K562 (cell line): Measurements from ENCODE around the gene CDIPT. TPM values are rescaled to one million over a fixed set of nuclear protein-coding genes. Genes with fewer than 3 reads are reported as not detected.
A peak's percentile ranks its signal among the peaks of the same experiment; 100 is the strongest.

Source experiments
- ATAC-seq: fragments of 200-7000 bp; cut with Tn5 transposase; 3 replicates; pipeline ENCODE4 v1.9.1; 2020; ENCODE audit warnings: moderate library complexity
- BruUV-seq: library from RNA; stranded (reverse); fragments of 400-500 nt; replicated peaks from 2 replicates; lab custom pipeline; 2021; lab: Mats Ljungman, UMichigan
- CTCF ChIA-PET: fragments of 300-600 bp; formaldehyde crosslinking; extraction: SDS; loops from one replicate; lab custom pipeline; 2021; ENCODE audit warnings: low intra/inter-chr PET ratio; lab: Yijun Ruan, JAX
- POLR2A ChIA-PET: fragments of 300-600, 350-650 bp; sonication (Branson Sonifier 250); formaldehyde crosslinking; extraction: SDS; loops from one replicate; lab custom pipeline; 2021; ENCODE audit warnings: antibody characterized with exemption, inconsistent platforms; lab: Yijun Ruan, JAX
- DNase-seq, 4 experiments: peaks; one replicate each; pipeline versions ENCODE4 v3.0.0 to v3.0.0-alpha.2; 2011 to 2018; ENCODE audit warnings: low spot score in 3 of 4, mixed read lengths in 3 of 4; ENCODE audit errors: extremely low read depth in 1 of 4
- FAIRE-seq: peaks from 2 replicates; lab custom pipeline; 2011; peaks lifted over from hg19 to GRCh38; lab: Jason Lieb, UNC
- H2AFZ ChIP-seq: 2 replicates; pipeline ENCODE4 v1.6.0; 2011; ENCODE audit warnings: low read depth, low read length, control low read depth, inconsistent platforms
- H3K27ac ChIP-seq: fragments of 200-600 bp; 3 replicates; pipeline ENCODE4 v1.8.0; 2011; ENCODE audit warnings: low read depth, mild to moderate bottlenecking, control low read depth, inconsistent platforms, low read length, moderate library complexity, mixed read lengths; ENCODE audit errors: extremely low read depth
- H3K27me3 ChIP-seq, 2 experiments: fragments of 300-600 bp in 1 of 2; 2 replicates in 1 of 2; 3 replicates in 1 of 2; pipeline versions ENCODE4 v1.6.0 to v1.8.0; 2011; ENCODE audit warnings: inconsistent platforms in 2 of 2, low read length in 2 of 2, mild to moderate bottlenecking in 1 of 2, mixed read lengths in 1 of 2, moderate library complexity in 1 of 2; ENCODE audit not compliant: control insufficient read depth in 2 of 2, insufficient read depth in 2 of 2
- H3K36me3 ChIP-seq: fragments of 300-600 bp; 3 replicates; pipeline ENCODE4 v1.8.0; 2011; ENCODE audit warnings: mild to moderate bottlenecking, low read length, inconsistent platforms; ENCODE audit not compliant: control insufficient read depth, insufficient read depth
- H3K4me1 ChIP-seq, 2 experiments: fragments of 200-600 bp in 1 of 2; replicated peaks in 1 of 2; 2 replicates in 1 of 2; 3 replicates in 1 of 2; pipeline versions ENCODE4 v1.5.1 to v1.8.0; 2011; ENCODE audit warnings: inconsistent platforms in 2 of 2, low read length in 2 of 2, mild to moderate bottlenecking in 1 of 2, mixed read lengths in 1 of 2, moderate library complexity in 1 of 2; ENCODE audit not compliant: control insufficient read depth in 2 of 2, insufficient read depth in 2 of 2
- H3K4me2 ChIP-seq: 2 replicates; pipeline ENCODE4 v1.6.1; 2011; ENCODE audit warnings: low read length, control low read depth, inconsistent platforms, mixed read lengths; ENCODE audit not compliant: insufficient read depth
- H3K4me3 ChIP-seq: fragments of 200-600 bp; sonication (generic), shearing (Covaris generic); 2 replicates; pipeline ENCODE4 v1.5.1; 2016; ENCODE audit warnings: control low read depth, inconsistent platforms
- H3K79me2 ChIP-seq: fragments of 200-600 bp; 3 replicates; pipeline ENCODE4 v1.8.0; 2011; ENCODE audit warnings: low read length, inconsistent platforms; ENCODE audit not compliant: control insufficient read depth, insufficient read depth
- H3K9ac ChIP-seq, 2 experiments: 2 replicates each; pipeline versions ENCODE4 v1.6.0 to v1.6.1; 2011; ENCODE audit warnings: low read depth in 2 of 2, low read length in 2 of 2, control low read depth in 1 of 2, inconsistent platforms in 1 of 2, mild to moderate bottlenecking in 1 of 2, mixed read lengths in 1 of 2; ENCODE audit not compliant: insufficient read depth in 1 of 2
- H3K9me1 ChIP-seq: one replicate; pipeline ENCODE4 v1.6.0; 2011; ENCODE audit warnings: inconsistent platforms, mild to moderate bottlenecking, low read length, moderate library complexity; ENCODE audit not compliant: control insufficient read depth, insufficient read depth
- H3K9me3 ChIP-seq: replicated peaks from 2 replicates; pipeline ENCODE4 v1.5.1; 2011; ENCODE audit warnings: low read depth, low read length, inconsistent platforms; ENCODE audit not compliant: control insufficient read depth, insufficient read depth
- H4K20me1 ChIP-seq: replicated peaks from 2 replicates; pipeline ENCODE4 v1.6.1; 2011; ENCODE audit warnings: low read length, inconsistent platforms, mixed read lengths; ENCODE audit not compliant: control insufficient read depth, insufficient read depth
- CAMTA2 ChIP-seq: fragments of 250-450 bp; sonication (Bioruptor Pico); conservative IDR thresholded peaks from 2 replicates; pipeline ENCODE4 v1.5.1; 2022
- E2F3 ChIP-seq: fragments of 250-450 bp; sonication (Bioruptor Pico); IDR thresholded peaks from 2 replicates; pipeline ENCODE4 v1.4.0; 2020; ENCODE audit warnings: mild to moderate bottlenecking
- GTF3C2 ChIP-seq: IDR thresholded peaks from 3 replicates; pipeline ENCODE4 v1.6.1; 2011; ENCODE audit warnings: borderline replicate concordance, mild to moderate bottlenecking, moderate library complexity; ENCODE audit not compliant: insufficient read length; ENCODE audit errors: extremely low read depth
- HEY1 ChIP-seq: fragments of 250-450 bp; sonication (Bioruptor Pico); IDR thresholded peaks from 2 replicates; pipeline ENCODE4 v1.5.0; 2020; ENCODE audit warnings: mild to moderate bottlenecking, moderate library complexity, borderline replicate concordance
- KLF6 ChIP-seq: fragments of 250-450 bp; sonication (Bioruptor Pico); IDR thresholded peaks from 2 replicates; pipeline ENCODE4 v1.4.0; 2020; ENCODE audit warnings: mild to moderate bottlenecking, moderate library complexity, borderline replicate concordance
- MYC ChIP-seq, 2 experiments: fragments of 250-450 bp in 1 of 2; sonication (Bioruptor Pico) in 1 of 2; IDR thresholded peaks; 2 replicates each; pipeline versions ENCODE4 v1.5.1 to v1.6.1; 2012 to 2021; ENCODE audit warnings: low read depth in 2 of 2, borderline replicate concordance in 1 of 2, improper control_type of control experiment in 1 of 2, low read length in 1 of 2, mild to moderate bottlenecking in 1 of 2, moderate library complexity in 1 of 2
- PRMT5 ChIP-seq: sonication (generic); formaldehyde crosslinking; IDR thresholded peaks from 2 replicates; pipeline ENCODE4 v1.5.0; 2020; ENCODE audit warnings: missing genetic modification reagents
- PRPF4 ChIP-seq: fragments of 200-400 bp; formaldehyde crosslinking; IDR thresholded peaks from one replicate; pipeline ENCODE4 v1.6.1; 2017; ENCODE audit warnings: low read length, low read depth, mild to moderate bottlenecking; ENCODE audit not compliant: insufficient read depth, poor library complexity, severe bottlenecking
- RBBP5 ChIP-seq: fragments of 200-600 bp; sonication (generic); IDR thresholded peaks from 2 replicates; pipeline ENCODE4 v1.6.1; 2012; ENCODE audit warnings: borderline replicate concordance, mild to moderate bottlenecking, low read length, control low read depth, inconsistent platforms; ENCODE audit not compliant: insufficient read depth, poor library complexity, severe bottlenecking
- SIN3A ChIP-seq, 2 experiments: fragments of 150-350 bp in 1 of 2; IDR thresholded peaks; 2 replicates each; pipeline ENCODE4 v1.6.1; 2011 to 2016; ENCODE audit warnings: borderline replicate concordance in 2 of 2, low read depth in 2 of 2, low read length in 2 of 2, mild to moderate bottlenecking in 2 of 2, moderate library complexity in 2 of 2; ENCODE audit not compliant: control insufficient read depth in 1 of 2
- TFAM ChIP-seq: fragments of 250-450 bp; sonication (Bioruptor Pico); conservative IDR thresholded peaks from 2 replicates; pipeline ENCODE4 v1.5.0; 2021; ENCODE audit warnings: mild to moderate bottlenecking, moderate library complexity
- THRAP3 ChIP-seq: fragments of 450-650 bp; IDR thresholded peaks from 2 replicates; pipeline ENCODE4 v1.6.1; 2016; ENCODE audit warnings: mild to moderate bottlenecking, inconsistent platforms, borderline replicate concordance
- ZNF347 ChIP-seq: fragments of 450-650 bp; formaldehyde crosslinking; IDR thresholded peaks from 2 replicates; pipeline ENCODE4 v1.4.0; 2020; ENCODE audit warnings: low read depth, mild to moderate bottlenecking, moderate library complexity
- ZNF511 ChIP-seq: sonication (generic); formaldehyde crosslinking; IDR thresholded peaks from 2 replicates; pipeline ENCODE4 v1.8.0; 2022; ENCODE audit warnings: mild to moderate bottlenecking, missing genetic modification reagents
- ZNF583 ChIP-seq: fragments of 250-450 bp; sonication (Bioruptor Pico); IDR thresholded peaks from 2 replicates; pipeline ENCODE4 v1.4.0; 2020
- ZNF778 ChIP-seq: fragments of 450-650 bp; formaldehyde crosslinking; IDR thresholded peaks from 2 replicates; pipeline ENCODE4 v1.4.0; 2020; ENCODE audit warnings: mild to moderate bottlenecking, moderate library complexity
- WGBS: fragments of 100-300 bp; shearing (Covaris generic); methylation state at CpG from one replicate; pipeline ENCODE4 v1.1.6; 2016; ENCODE audit warnings: low coverage, mixed read lengths; ENCODE audit not compliant: insufficient coverage; ENCODE audit errors: missing lambda C conversion rate; 5-methylcytosine and 5-hydroxymethylcytosine counted together
- in situ Hi-C: fragments of 300-500 bp; cut with MboI; formaldehyde crosslinking; loops from 4 replicates; pipeline ENCODE4 v1.15.0; 2018; ENCODE audit warnings: inconsistent platforms, mixed read lengths
- intact Hi-C: fragments of 100-400 bp; cut with micrococcal nuclease; formaldehyde crosslinking; loops from 2 replicates; pipeline ENCODE4 v1.14.2; 2022
- polyA plus RNA-seq, 8 experiments: library from polyadenylated mRNA; depleted of rRNA in 4 of 8; stranded (reverse) in 5 of 8; unstranded in 3 of 8; fragments of >200 nt; fragmentation: Nextera tagmentation in 2 of 8; fragmentation: Illumina TruSeq in 1 of 8; extraction: Ambion mirVana in 2 of 8; extraction: Trizol in 1 of 8; gene quantifications; 2 replicates each; pipeline versions ENCODE4 v1.2.1 to v1.2.3, GENCODE V29; 2011 to 2014; ENCODE audit warnings: inconsistent platforms in 1 of 8, missing spikeins in 1 of 8
- total RNA-seq, 7 experiments: library from RNA; depleted of rRNA in 6 of 7; stranded (reverse); fragments of >200 nt in 6 of 7; fragmentation: Illumina TruSeq in 2 of 7; extraction: Trizol in 2 of 7; gene quantifications; 2 replicates each; pipeline versions ENCODE4 v1.2.1 to v1.2.3, GENCODE V29; 2011 to 2021; ENCODE audit warnings: low replicate concordance in 1 of 7
- TF ChIP-seq, protein P1 (sequence below): fragments of 450-650 bp; formaldehyde crosslinking; IDR thresholded peaks from 2 replicates; pipeline ENCODE4 v1.4.0; 2020; ENCODE audit warnings: mild to moderate bottlenecking, moderate library complexity

The CDIPT gene
- total and polyA plus RNA-seq, 9 of the 15 experiments (the other 6 are each of a cell fraction or from before 2014, with no cell fraction given) = 1.3 to 37.0 (median 23.0) TPM

GRCh38 chr16:29824589-29825144 is 38.4 kb downstream of the CDIPT start:
- POLR2A ChIA-PET = interaction anchor here (0.6 to 1.1 kb wide), 4 partner anchors 10 to 145 kb away, joined by 3 to 6 read pairs (median 4); partner anchors contain the start of gene QPRT
- peaks cover 3% of the 10 kb centered on the region for H3K9me1 ChIP-seq
- ATAC-seq (no peak), DNase-seq (no peak), FAIRE-seq (no peak)
- BruUV-seq = no TSS peak
- no peak overlapping the region for H2AFZ ChIP-seq
- no peak overlapping the region for H3K4me3 ChIP-seq
- peaks cover 22 to 34% of the 10 kb centered on the region in 2 experiments for H3K4me1 ChIP-seq
- no peak overlapping the region for H3K27ac ChIP-seq
- no peaks in the 10 kb centered on the region for H3K79me2 ChIP-seq
- H3K4me2 ChIP-seq = no peak overlapping the region
- no peaks in the 10 kb centered on the region; the same call in 1 of the 2 replicates for H4K20me1 ChIP-seq
- no peaks in the 10 kb centered on the region for H3K9me3 ChIP-seq
- 26% methylated on average over 7 of the region's 7 CpGs for WGBS
- peaks cover 5% of the 10 kb centered on the region for H3K36me3 ChIP-seq
- H3K9ac ChIP-seq = peak overlapping the region in 1 of 2 experiments; percentile 70; a peak in 1 of 4 replicates
- CTCF ChIA-PET = interaction anchor here (0.7 kb wide), 1 partner anchor 275 kb away, joined by 8 read pairs; no protein-coding TSS in a partner anchor
- intact Hi-C loops = no loop called here
- in situ Hi-C loops = no loop called here
- peaks cover 0 to 1% of the 10 kb centered on the region in 2 experiments; a peak in 1 of 5 replicates for H3K27me3 ChIP-seq
- TF ChIP-seq MYC (IDR thresholded peaks at IDR 0.05; ENCODE audit: low read depth, low read length) = no peak
- no peak for TF ChIP-seq MYC (CRISPR knock-in tag; IDR thresholded peaks at IDR 0.05; ENCODE audit: borderline replicate concordance, low read depth)
- TF ChIP-seq THRAP3 = no peak
- TF ChIP-seq PRPF4 = no peak
- no peak for TF ChIP-seq KLF6 (CRISPR knock-in tag)
- TF ChIP-seq ZNF511 (CRISPR knock-in tag) = no peak
- TF ChIP-seq RBBP5 = no peak
- no peak for TF ChIP-seq E2F3
- TF ChIP-seq ZNF583 (CRISPR knock-in tag) = no peak
- TF ChIP-seq, protein P1, sequence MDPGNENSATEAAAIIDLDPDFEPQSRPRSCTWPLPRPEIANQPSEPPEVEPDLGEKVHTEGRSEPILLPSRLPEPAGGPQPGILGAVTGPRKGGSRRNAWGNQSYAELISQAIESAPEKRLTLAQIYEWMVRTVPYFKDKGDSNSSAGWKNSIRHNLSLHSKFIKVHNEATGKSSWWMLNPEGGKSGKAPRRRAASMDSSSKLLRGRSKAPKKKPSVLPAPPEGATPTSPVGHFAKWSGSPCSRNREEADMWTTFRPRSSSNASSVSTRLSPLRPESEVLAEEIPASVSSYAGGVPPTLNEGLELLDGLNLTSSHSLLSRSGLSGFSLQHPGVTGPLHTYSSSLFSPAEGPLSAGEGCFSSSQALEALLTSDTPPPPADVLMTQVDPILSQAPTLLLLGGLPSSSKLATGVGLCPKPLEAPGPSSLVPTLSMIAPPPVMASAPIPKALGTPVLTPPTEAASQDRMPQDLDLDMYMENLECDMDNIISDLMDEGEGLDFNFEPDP = no peak
- TF ChIP-seq TFAM (CRISPR knock-in tag) = no peak
- TF ChIP-seq SIN3A (IDR thresholded peaks at IDR 0.05; ENCODE audit: borderline replicate concordance in 2 of 2, control insufficient read depth in 1 of 2, low read depth in 2 of 2, low read length in 2 of 2) = no peak
- no peak for TF ChIP-seq CAMTA2
- TF ChIP-seq GTF3C2 = no peak
- TF ChIP-seq ZNF347 (CRISPR knock-in tag) = no peak
- no peak for TF ChIP-seq PRMT5 (CRISPR knock-in tag)
- TF ChIP-seq HEY1 = no peak
- no peak for TF ChIP-seq ZNF778 (CRISPR knock-in tag)
